OCI-LY1 (cell line): ENCODE measurements around the gene CTNNA2.

Experiments used
- CTCF ChIP-seq: fragments of 200-600 bp; sonication (generic), shearing (Covaris generic); IDR thresholded peaks from 2 replicates; pipeline ENCODE4 v1.5.1; 2017; ENCODE audit warnings: mild to moderate bottlenecking, antibody characterized with exemption, low read length, moderate library complexity, mixed read lengths
- EZH2 ChIP-seq: fragments of 200-600 bp; sonication (generic), shearing (Covaris generic); IDR thresholded peaks from 2 replicates; pipeline ENCODE4 v1.8.0; 2017; ENCODE audit warnings: borderline replicate concordance, mixed run types, mild to moderate bottlenecking, antibody characterized with exemption, low read length, moderate library complexity, mixed read lengths

GRCh38 chr2:80050246-80050645 is 537.4 kb downstream of the CTNNA2 start:
- no peak for TF ChIP-seq CTCF
- no peak for TF ChIP-seq EZH2
